ENCODE measurements around the gene RAB11A. TPM values are rescaled to one million over a fixed set of nuclear protein-coding genes. Genes with fewer than 3 reads are reported as not detected.
"Not testable (repeated sequence)": the region's sequence is repeated elsewhere in the genome, so short reads cannot be mapped to it uniquely, and the experiment has no call there.

Gene RAB11A
- total RNA-seq, 3 donors from 2014 or later (not counting 1 experiment from before 2014, with no cell fraction given): 84.7 to 97.1 (median 87.5) TPM

- Mint-ChIP-seq H3K4me1 (peaks cover 31 to 40% of the 10 kb centered on the region in 2 donors), H3K4me3 (peak overlapping the region; percentile 99), H3K27me3 (ENCODE audit: low read depth in 2 of 2) (no peaks in the 10 kb centered on the region), H3K9me3 (no peaks in the 10 kb centered on the region), H3K36me3 (no peaks in the 10 kb centered on the region), H3K27ac (peak overlapping the region; percentile 98 to 100)
- no peaks in the 10 kb centered on the region for H3K9me3 ChIP-seq (ENCODE audit: control insufficient read depth, insufficient read depth, low read length)
- ATAC-seq: no peak
- peak overlapping the region; percentile 85 for H3K4me3 ChIP-seq (ENCODE audit: low read length)
- no peak for TF ChIP-seq CTCF (IDR thresholded peaks at IDR 0.05)
- peak in 1 of 2 donors; percentile 49 for DNase-seq
- no peaks in the 10 kb centered on the region for H3K27me3 ChIP-seq (ENCODE audit: control insufficient read depth, insufficient read depth, low read length)
- under 1% methylated on average over 34 of the region's 43 CpGs for WGBS (ENCODE audit: insufficient coverage)
- peaks cover 7% of the 10 kb centered on the region for H3K36me3 ChIP-seq (ENCODE audit: control insufficient read depth, insufficient read depth, low read length)
- peaks cover 11% of the 10 kb centered on the region for H3K4me1 ChIP-seq (ENCODE audit: control insufficient read depth, insufficient read depth, low read length)
- intact Hi-C loops (cut with micrococcal nuclease): loop anchor here (1.0 to 2.0 kb wide), 3 partner anchors 77 to 353 kb away; partner anchors contain the start of genes DENND4A, DPP8 and INTS14
- H3K27ac ChIP-seq (ENCODE audit: low read length): peak overlapping the region; percentile 82
Observed at GRCh38 chr15:65869954-65870871, 922 bp downstream of the RAB11A start.

GRCh38 chr15:65870889-65871533 is 1.7 kb downstream of the RAB11A start:
- Histone ChIP-seq H3K9me3 (ENCODE audit: control insufficient read depth, insufficient read depth, low read length) (no peaks in the 10 kb centered on the region), H3K27me3 (ENCODE audit: control insufficient read depth, insufficient read depth, low read length) (no peaks in the 10 kb centered on the region), H3K27ac (ENCODE audit: low read length) (peak overlapping the region; percentile 11), H3K36me3 (ENCODE audit: control insufficient read depth, insufficient read depth, low read length) (peaks cover 7% of the 10 kb centered on the region), H3K4me1 (ENCODE audit: control insufficient read depth, insufficient read depth, low read length) (peaks cover 11% of the 10 kb centered on the region), H3K4me3 (ENCODE audit: low read length) (peak overlapping the region; percentile 85)
- H3K4me3 Mint-ChIP-seq: peak overlapping the region; percentile 99
- ATAC-seq: no peak
- peak overlapping the region; percentile 98 to 100 for H3K27ac Mint-ChIP-seq
- TF ChIP-seq CTCF (IDR thresholded peaks at IDR 0.05): no peak
- intact Hi-C loops (cut with micrococcal nuclease): no loop called here
- no peaks in the 10 kb centered on the region for H3K9me3 Mint-ChIP-seq
- 49% methylated on average over 2 of the region's 2 CpGs for WGBS (ENCODE audit: insufficient coverage)
- no peaks in the 10 kb centered on the region for H3K36me3 Mint-ChIP-seq
- H3K27me3 Mint-ChIP-seq (ENCODE audit: low read depth in 2 of 2): no peaks in the 10 kb centered on the region
- peaks cover 38 to 45% of the 10 kb centered on the region in 2 donors for H3K4me1 Mint-ChIP-seq
- DNase-seq: peak in 1 of 2 donors; percentile 33

GRCh38 chr15:65871886-65872285 is 2.6 kb downstream of the RAB11A start:
- H3K27ac Mint-ChIP-seq; H3K9me3 ChIP-seq (ENCODE audit: control insufficient read depth, insufficient read depth, low read length); H3K27ac ChIP-seq (ENCODE audit: low read length); H3K36me3 Mint-ChIP-seq; DNase-seq; H3K27me3 Mint-ChIP-seq (ENCODE audit: low read depth in 2 of 2); H3K36me3 ChIP-seq (ENCODE audit: control insufficient read depth, insufficient read depth, low read length); H3K4me3 ChIP-seq (ENCODE audit: low read length); intact Hi-C loops (cut with micrococcal nuclease); H3K9me3 Mint-ChIP-seq; H3K27me3 ChIP-seq (ENCODE audit: control insufficient read depth, insufficient read depth, low read length); H3K4me3 Mint-ChIP-seq; ATAC-seq: not testable (repeated sequence)
- H3K4me1 Mint-ChIP-seq: peaks cover 38 to 45% of the 10 kb centered on the region in 2 donors
- 93% methylated on average over 5 of the region's 9 CpGs for WGBS (ENCODE audit: insufficient coverage)
- H3K4me1 ChIP-seq (ENCODE audit: control insufficient read depth, insufficient read depth, low read length): peaks cover 11% of the 10 kb centered on the region

GRCh38 chr15:65872596-65872995 is 3.3 kb downstream of the RAB11A start:
- H3K4me3 Mint-ChIP-seq; ATAC-seq; DNase-seq; H3K9me3 ChIP-seq (ENCODE audit: control insufficient read depth, insufficient read depth, low read length); H3K4me3 ChIP-seq (ENCODE audit: low read length); H3K27me3 Mint-ChIP-seq (ENCODE audit: low read depth in 2 of 2); H3K27me3 ChIP-seq (ENCODE audit: control insufficient read depth, insufficient read depth, low read length); intact Hi-C loops (cut with micrococcal nuclease); H3K36me3 Mint-ChIP-seq; H3K27ac ChIP-seq (ENCODE audit: low read length); H3K9me3 Mint-ChIP-seq: not testable (repeated sequence)
- Mint-ChIP-seq H3K27ac (peak overlapping the region in 1 of 2 donors; percentile 11), H3K4me1 (peaks cover 38 to 45% of the 10 kb centered on the region in 2 donors)
- whole genome bisulfite sequencing (ENCODE audit: insufficient coverage): 87% methylated on average over 5 of the region's 5 CpGs
- H3K4me1 ChIP-seq (ENCODE audit: control insufficient read depth, insufficient read depth, low read length): peaks cover 11% of the 10 kb centered on the region
- H3K36me3 ChIP-seq (ENCODE audit: control insufficient read depth, insufficient read depth, low read length): peaks cover 14% of the 10 kb centered on the region
